HG02678 (cell line): Measurements from ENCODE around the gene TNFSF4.
"Not testable (repeated sequence)": the region's sequence is repeated elsewhere in the genome, so short reads cannot be mapped to it uniquely, and the experiment has no call there.

Experiments used
- ATAC-seq: cut with Tn5 transposase; IDR thresholded peaks from one replicate; pipeline ENCODE4 v1.9.1; 2021; ENCODE audit warnings: mild to moderate bottlenecking, moderate library complexity; ENCODE audit not compliant: unreplicated experiment

TNFSF4 gene

GRCh38 chr1:173168941-173169340, 38.2 kb downstream of the TNFSF4 start:
- ATAC-seq, result no peak

GRCh38 chr1:173164686-173165085, 42.4 kb downstream of the TNFSF4 start:
- no peak for ATAC-seq

DNA sequence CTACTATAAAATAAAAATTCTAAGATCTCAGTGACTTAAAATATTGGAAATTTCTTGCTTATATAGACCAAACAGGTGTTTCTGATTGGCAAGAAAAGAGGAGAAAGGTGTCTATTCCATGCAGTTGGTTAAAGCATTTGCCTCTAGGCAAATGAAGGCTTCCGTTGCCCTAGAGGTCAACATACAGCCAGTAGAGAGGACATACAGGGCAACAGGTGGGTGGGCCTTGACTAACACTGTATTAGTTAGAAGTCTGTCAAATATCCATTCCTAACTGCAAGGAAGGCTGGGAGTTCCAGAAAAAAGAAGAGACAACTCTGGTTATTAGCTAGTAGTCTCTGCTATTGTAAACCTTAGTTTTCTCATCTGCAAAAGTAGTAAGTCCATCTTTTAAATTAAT, 43.0 kb downstream of the TNFSF4 start:
- no peak for ATAC-seq

- no peak for ATAC-seq
These were observed 43.9 kb downstream of the TNFSF4 start for GRCh38 chr1:173163222-173163621.

- no peak for ATAC-seq
These were observed 44.5 kb downstream of the TNFSF4 start for GRCh38 chr1:173162601-173163000.

- no peak for ATAC-seq
These were observed 45.5 kb downstream of the TNFSF4 start for GRCh38 chr1:173161510-173162221.

DNA sequence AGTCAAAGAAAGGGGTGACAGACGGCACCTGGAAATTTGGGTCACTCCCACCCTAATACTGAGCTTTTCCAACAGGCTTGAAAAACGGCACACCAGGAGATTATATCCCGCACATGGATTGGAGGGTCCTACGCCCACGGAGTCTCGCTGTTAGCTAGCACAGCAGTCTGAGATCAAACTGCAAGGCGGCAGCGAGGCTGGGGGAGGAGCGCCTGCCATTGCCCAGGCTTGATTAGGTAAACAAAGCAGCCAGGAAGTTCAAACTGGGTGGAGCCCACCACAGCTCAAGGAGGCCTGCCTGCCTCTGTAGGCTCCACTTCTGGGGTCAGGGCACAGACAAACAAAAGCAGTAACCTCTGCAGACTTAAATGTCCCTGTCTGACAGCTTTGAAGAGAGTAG, 53.2 kb downstream of the TNFSF4 start:
- ATAC-seq, result not testable (repeated sequence)

- ATAC-seq, result no peak
These were observed 53.6 kb downstream of the TNFSF4 start for GRCh38 chr1:173153503-173153902.

DNA sequence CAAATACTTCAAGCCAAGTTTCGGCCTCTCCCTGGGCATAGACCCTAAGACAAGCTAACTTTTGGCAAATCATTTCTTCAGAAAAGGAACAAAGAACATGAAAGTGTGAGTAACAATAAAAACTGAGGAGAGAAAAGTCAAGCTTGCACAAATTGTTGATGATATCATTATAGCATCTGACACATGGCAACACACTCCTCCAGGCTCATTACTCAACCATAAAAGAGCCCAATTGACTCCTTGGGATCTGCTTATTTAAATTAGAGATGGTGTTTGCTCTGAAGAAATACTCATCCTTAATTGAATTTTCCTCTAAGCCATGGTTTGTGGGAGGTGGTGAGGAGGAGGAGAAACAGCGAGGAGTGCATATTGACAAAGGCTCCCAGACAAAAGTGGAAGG, 54.5 kb downstream of the TNFSF4 start:
- ATAC-seq, result no peak

GRCh38 chr1:173150795-173151194, 56.3 kb downstream of the TNFSF4 start:
- no peak for ATAC-seq

DNA sequence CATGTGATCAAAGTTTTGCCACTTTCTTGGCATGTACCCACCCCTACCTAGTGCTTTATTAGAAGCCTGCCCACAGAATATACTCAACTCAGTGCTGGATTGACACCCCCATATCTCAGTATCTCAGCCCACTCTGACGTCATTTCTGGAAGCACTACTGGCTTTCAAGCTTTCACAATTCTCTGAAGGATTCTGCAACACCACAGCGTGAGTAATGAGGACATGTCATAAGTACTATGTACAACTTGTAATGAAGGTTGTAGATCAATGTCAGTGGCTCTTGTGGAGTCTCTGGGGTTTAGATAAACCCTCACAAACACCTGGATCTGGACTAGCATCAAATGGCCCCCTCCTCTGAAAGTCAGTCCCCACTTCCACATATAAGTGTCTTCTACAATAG, 57.2 kb downstream of the TNFSF4 start:
- ATAC-seq, result no peak

DNA sequence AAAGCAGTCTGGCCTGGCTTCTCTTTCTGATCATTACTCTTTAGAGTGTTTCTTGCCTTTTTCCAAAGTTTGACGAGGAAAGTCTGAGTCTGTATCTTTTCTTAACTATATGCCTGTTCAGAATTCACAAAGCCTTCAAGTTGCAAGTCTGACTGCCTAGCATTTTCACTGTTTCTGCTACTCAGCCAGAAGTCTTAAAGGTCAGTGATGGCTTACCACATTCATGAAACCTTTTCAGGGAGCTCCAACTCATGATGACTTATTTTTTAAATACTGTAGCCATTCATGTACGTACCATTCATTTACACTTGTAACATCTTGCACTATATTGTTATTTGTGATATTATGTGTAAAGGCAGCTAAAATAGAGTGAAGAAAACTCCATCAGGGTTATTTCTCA, 58.2 kb downstream of the TNFSF4 start:
- ATAC-seq, result no peak

DNA sequence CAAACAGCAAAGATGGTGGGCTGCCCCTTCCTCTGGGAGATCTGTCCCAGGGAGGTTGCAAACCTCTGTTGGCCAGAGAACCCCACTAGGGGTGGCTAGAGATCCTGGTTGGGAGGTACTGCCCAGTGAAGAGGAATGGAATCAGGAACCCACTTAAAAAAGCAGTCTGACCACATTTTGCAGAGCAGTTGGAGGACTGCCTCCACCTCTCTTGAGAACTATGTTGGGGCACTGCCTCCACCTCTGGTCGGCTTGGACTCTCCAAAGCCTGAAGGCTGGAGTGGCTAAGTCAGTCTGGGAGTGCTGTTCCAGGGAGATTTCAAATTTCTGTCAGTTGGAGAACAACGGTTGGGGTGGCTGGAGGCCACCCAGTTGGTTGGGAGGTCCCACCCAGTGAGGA, 58.6 kb downstream of the TNFSF4 start:
- no peak for ATAC-seq

- ATAC-seq, result no peak
These were observed 66.4 kb downstream of the TNFSF4 start for GRCh38 chr1:173140733-173141132.

DNA sequence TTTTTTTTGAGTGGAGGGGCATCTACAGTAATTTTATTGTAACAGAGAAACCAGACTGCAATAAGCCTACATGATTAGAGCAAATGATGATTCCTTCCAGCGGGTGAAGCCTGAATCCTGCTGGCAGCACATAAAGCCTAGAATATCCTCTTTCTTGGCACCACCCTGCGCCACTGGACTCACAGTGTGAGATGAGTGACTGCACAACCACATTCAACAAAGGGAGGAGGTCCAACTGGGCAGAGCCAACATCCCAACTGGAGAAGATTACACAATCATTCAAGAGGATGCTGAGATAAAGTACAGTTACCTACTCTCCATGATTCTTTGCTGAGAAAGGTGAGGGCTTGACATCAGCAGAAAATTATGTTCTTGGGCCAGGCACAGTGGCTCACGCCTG, 67.4 kb downstream of the TNFSF4 start:
- ATAC-seq, result no peak

GRCh38 chr1:173137107-173137706, 69.9 kb downstream of the TNFSF4 start:
- ATAC-seq, result no peak

GRCh38 chr1:173134800-173135199, 72.3 kb downstream of the TNFSF4 start:
- no peak for ATAC-seq

GRCh38 chr1:173134029-173134428, 73.1 kb downstream of the TNFSF4 start:
- no peak for ATAC-seq
